SK-N-SH (cell line): Measurements from ENCODE around the gene OTUD5. TPM values are rescaled to one million over a fixed set of nuclear protein-coding genes. Genes with fewer than 3 reads are reported as not detected.

Source experiments
- CTCF ChIA-PET: fragments of 300-600, 350-600 bp; formaldehyde crosslinking; extraction: SDS; loops from one replicate; lab custom pipeline; 2021; lab: Yijun Ruan, JAX
- POLR2A ChIA-PET: fragments of 350-600 bp; sonication (Branson Sonifier 250); formaldehyde crosslinking; extraction: SDS; loops from one replicate; lab custom pipeline; 2020; ENCODE audit warnings: antibody characterized with exemption, inconsistent platforms; lab: Yijun Ruan, JAX
- DNase-seq: peaks from one replicate; pipeline ENCODE4 v3.0.0; 2012
- H2AFZ ChIP-seq: fragments of 200-600 bp; sonication (generic); 2 replicates; pipeline ENCODE4 v1.8.1; 2016; ENCODE audit warnings: antibody characterized with exemption, mild to moderate bottlenecking, low read depth
- H3F3A ChIP-seq: fragments of 200-600 bp; sonication (generic); replicated peaks from 2 replicates; pipeline ENCODE3; 2016; ENCODE audit warnings: antibody characterized with exemption, mild to moderate bottlenecking; ENCODE audit not compliant: insufficient read depth
- H3K27ac ChIP-seq, 2 experiments: fragments of 200-500 bp in 1 of 2; fragments of 200-600 bp in 1 of 2; sonication (Bioruptor generic) in 1 of 2; sonication (generic), shearing (Covaris generic) in 1 of 2; 2 replicates each; pipeline versions ENCODE4 v1.5.1 to v1.6.1; 2014 to 2016; ENCODE audit warnings: low read depth in 2 of 2, inconsistent platforms in 1 of 2, low read length in 1 of 2, mild to moderate bottlenecking in 1 of 2, mixed read lengths in 1 of 2
- H3K27me3 ChIP-seq: fragments of 200-600 bp; sonication (generic), shearing (Covaris generic); 2 replicates; pipeline ENCODE4 v1.6.1; 2016; ENCODE audit warnings: mixed run types; ENCODE audit not compliant: insufficient read depth
- H3K36me3 ChIP-seq, 2 experiments: fragments of 200-500 bp in 1 of 2; fragments of 200-600 bp in 1 of 2; sonication (Bioruptor generic) in 1 of 2; sonication (generic) in 1 of 2; replicated peaks in 1 of 2; 2 replicates each; pipeline versions ENCODE3 to v1.5.1; 2014 to 2016; ENCODE audit warnings: low read length in 1 of 2, mild to moderate bottlenecking in 1 of 2; ENCODE audit not compliant: insufficient read depth in 2 of 2, control insufficient read depth in 1 of 2
- H3K4me1 ChIP-seq, 2 experiments: fragments of 200-500 bp in 1 of 2; fragments of 200-600 bp in 1 of 2; sonication (Bioruptor generic) in 1 of 2; sonication (generic), shearing (Covaris generic) in 1 of 2; 2 replicates each; pipeline versions ENCODE4 v1.5.1 to v1.6.1; 2014 to 2016; ENCODE audit warnings: low read depth in 1 of 2, low read length in 1 of 2, mixed run types in 1 of 2; ENCODE audit not compliant: insufficient read depth in 2 of 2, control insufficient read depth in 1 of 2
- H3K4me2 ChIP-seq: fragments of 200-600 bp; sonication (generic), shearing (Covaris generic); 2 replicates; pipeline ENCODE4 v1.6.1; 2017; ENCODE audit warnings: mixed run types
- H3K4me3 ChIP-seq, 2 experiments: fragments of 200-500 bp in 1 of 2; fragments of 200-600 bp in 1 of 2; sonication (Bioruptor generic) in 1 of 2; sonication (generic), shearing (Covaris generic) in 1 of 2; 2 replicates each; pipeline versions ENCODE4 v1.5.1 to v1.8.1; 2014 to 2016; ENCODE audit warnings: low read depth in 2 of 2, inconsistent platforms in 1 of 2, low read length in 1 of 2, mild to moderate bottlenecking in 1 of 2, mixed read lengths in 1 of 2, moderate library complexity in 1 of 2
- H3K79me2 ChIP-seq: fragments of 200-600 bp; sonication (generic); 2 replicates; pipeline ENCODE4 v1.8.1; 2017; ENCODE audit warnings: mild to moderate bottlenecking; ENCODE audit not compliant: insufficient read depth
- H3K9ac ChIP-seq: fragments of 200-600 bp; sonication (generic); 2 replicates; pipeline ENCODE4 v1.6.1; 2017; ENCODE audit warnings: mixed run types
- H3K9me2 ChIP-seq: fragments of 200-600 bp; sonication (generic); 2 replicates; pipeline ENCODE4 v1.6.1; 2017; ENCODE audit warnings: mixed run types
- H3K9me3 ChIP-seq: fragments of 200-600 bp; sonication (generic); 2 replicates; pipeline ENCODE4 v1.6.1; 2017; ENCODE audit warnings: mixed run types, mild to moderate bottlenecking, moderate library complexity
- H4K20me1 ChIP-seq: fragments of 200-600 bp; sonication (generic); 2 replicates; pipeline ENCODE4 v1.6.1; 2017; ENCODE audit warnings: mild to moderate bottlenecking, mixed run types; ENCODE audit not compliant: insufficient read depth
- CTCF ChIP-seq: fragments of 200-600 bp; sonication (generic); IDR thresholded peaks from 2 replicates; pipeline ENCODE4 v1.6.1; 2017; ENCODE audit warnings: antibody characterized with exemption, mild to moderate bottlenecking, moderate library complexity
- MXI1 ChIP-seq: IDR thresholded peaks from 2 replicates; pipeline ENCODE4 v1.6.1; 2012; ENCODE audit warnings: mild to moderate bottlenecking, low read depth, low read length, improper control_type of control experiment
- NRF1 ChIP-seq: IDR thresholded peaks from 2 replicates; pipeline ENCODE4 v1.6.1; 2012; ENCODE audit warnings: low read depth, mild to moderate bottlenecking, low read length
- SIN3A ChIP-seq: IDR thresholded peaks from 2 replicates; pipeline ENCODE4 v1.6.1; 2012; ENCODE audit warnings: low read depth, mild to moderate bottlenecking, low read length, moderate library complexity, borderline replicate concordance
- TCF12 ChIP-seq: IDR thresholded peaks from 2 replicates; pipeline ENCODE4 v1.4.0; 2012
- USF2 ChIP-seq: fragments of 150-350 bp; IDR thresholded peaks from 2 replicates; pipeline ENCODE4 v1.6.1; 2017; ENCODE audit warnings: antibody characterized with exemption, low read length, low read depth, borderline replicate concordance
- WGBS: methylation state at CpG from one replicate; pipeline ENCODE4 v1.1.6; 2017; ENCODE audit warnings: low lambda C conversion rate; 5-methylcytosine and 5-hydroxymethylcytosine counted together
- polyA plus RNA-seq, 3 experiments: library from polyadenylated mRNA; depleted of rRNA; stranded (reverse); fragments of >200 nt; gene quantifications; 2 replicates each; pipeline ENCODE4 v1.2.3, GENCODE V29; 2012
- TF ChIP-seq, protein P1 (sequence below): IDR thresholded peaks from 2 replicates; pipeline ENCODE4 v1.6.1; 2012; ENCODE audit warnings: mild to moderate bottlenecking, low read depth, low read length, moderate library complexity

OTUD5 gene
- polyA plus RNA-seq, 1 of the 3 experiments (the other 2 are of a cell fraction) = 90.4 TPM

DNA sequence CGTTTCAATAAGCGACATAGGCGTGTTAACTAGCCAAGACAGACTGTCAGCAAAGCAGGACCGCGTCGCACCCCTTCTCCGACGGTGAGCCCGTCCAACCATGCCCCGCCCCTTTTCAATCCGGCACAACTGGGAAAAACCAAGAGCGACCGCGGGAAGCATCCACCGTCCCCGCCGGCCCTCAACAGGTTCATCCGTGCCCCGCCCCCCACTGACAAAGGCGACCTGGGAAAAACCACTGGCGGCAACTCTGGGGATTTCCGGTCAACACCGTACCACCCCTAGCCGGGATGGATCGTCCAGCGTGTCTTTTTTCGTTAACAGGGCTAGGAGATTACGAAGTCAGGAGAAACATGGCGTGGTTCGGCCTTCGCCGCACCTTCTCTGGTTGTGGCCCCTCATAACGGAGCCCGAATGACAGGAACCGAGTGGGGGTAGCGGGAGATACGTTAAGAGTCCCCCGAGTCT, 60.2 kb downstream of the OTUD5 start:
- CTCF ChIA-PET = interaction anchor here (0.7 to 1.7 kb wide), 4 partner anchors 14 to 266 kb away, joined by 3 to 8 read pairs (median 4); partner anchors contain the start of gene SLC35A2
- Histone ChIP-seq H3K4me3 (peak overlapping the region; percentile 65 to 74), H3K27me3 (no peaks in the 10 kb centered on the region), H3K9me3 (no peaks in the 10 kb centered on the region), H3K27ac (peak overlapping the region; percentile 90), H3K9me2 (no peaks in the 10 kb centered on the region), H3K4me1 (peaks cover 0 to 4% of the 10 kb centered on the region in 2 experiments; a peak in 1 of 4 replicates), H3F3A (no peaks in the 10 kb centered on the region), H3K79me2 (peaks cover 25% of the 10 kb centered on the region)
- peak; percentile 78 for DNase-seq
- 38% methylated on average over 25 of the region's 38 CpGs for WGBS
- POLR2A ChIA-PET = interaction anchor here (0.8 to 1.3 kb wide), 3 partner anchors 61 to 299 kb away, joined by 3 to 4 read pairs (median 4); partner anchors contain the start of genes GRIPAP1 and PCSK1N
- TF ChIP-seq MXI1 (peak; percentile 43), USF2 (no peak)
- TF ChIP-seq, all 33 proteins: peak for 1
- peak overlapping the region; percentile 85 for H3K4me2 ChIP-seq
- peaks cover 4% of the 10 kb centered on the region; the same call in 1 of the 2 replicates for H4K20me1 ChIP-seq
- H3K9ac ChIP-seq = peak overlapping the region; percentile 83
- H3K36me3 ChIP-seq = peaks cover 0 to 7% of the 10 kb centered on the region in 2 experiments
- H2AFZ ChIP-seq = no peak overlapping the region

DNA sequence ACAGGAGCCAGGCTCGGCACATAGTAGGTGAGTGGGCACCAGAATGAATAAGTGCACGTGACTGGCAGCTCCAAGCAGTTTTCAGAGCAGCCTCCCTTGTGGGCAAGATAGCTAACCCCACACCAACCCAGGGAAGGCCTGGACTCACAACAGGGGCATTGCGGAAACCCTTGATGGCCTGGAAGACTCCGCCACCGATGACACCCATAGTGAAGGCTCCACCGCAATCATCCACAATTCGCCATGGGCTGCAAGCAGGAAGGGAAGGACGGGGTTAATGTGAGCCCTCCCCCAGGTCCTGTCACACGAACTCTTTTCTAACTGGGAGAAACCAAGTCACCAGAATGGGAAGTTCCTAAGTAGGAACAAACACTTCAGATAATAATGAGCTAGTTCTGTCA, 60.8 kb downstream of the OTUD5 start:
- Histone ChIP-seq H3K27me3 (no peaks in the 10 kb centered on the region), H3K4me1 (peaks cover 0 to 7% of the 10 kb centered on the region in 2 experiments; a peak in 1 of 4 replicates), H3K36me3 (peaks cover 0 to 2% of the 10 kb centered on the region in 2 experiments), H3K4me2 (peak overlapping the region; percentile 85), H4K20me1 (peaks cover 4% of the 10 kb centered on the region; the same call in 1 of the 2 replicates), H3K4me3 (peak overlapping the region; percentile 65 to 74), H3K79me2 (peaks cover 25% of the 10 kb centered on the region), H3F3A (no peaks in the 10 kb centered on the region), H3K9me2 (no peaks in the 10 kb centered on the region), H3K27ac (peak overlapping the region; percentile 13 to 90; a peak in 2 of 4 replicates), H3K9me3 (no peaks in the 10 kb centered on the region), H3K9ac (peak overlapping the region; percentile 83), H2AFZ (no peak overlapping the region)
- TF ChIP-seq SIN3A = no peak
- TF ChIP-seq, protein P1, sequence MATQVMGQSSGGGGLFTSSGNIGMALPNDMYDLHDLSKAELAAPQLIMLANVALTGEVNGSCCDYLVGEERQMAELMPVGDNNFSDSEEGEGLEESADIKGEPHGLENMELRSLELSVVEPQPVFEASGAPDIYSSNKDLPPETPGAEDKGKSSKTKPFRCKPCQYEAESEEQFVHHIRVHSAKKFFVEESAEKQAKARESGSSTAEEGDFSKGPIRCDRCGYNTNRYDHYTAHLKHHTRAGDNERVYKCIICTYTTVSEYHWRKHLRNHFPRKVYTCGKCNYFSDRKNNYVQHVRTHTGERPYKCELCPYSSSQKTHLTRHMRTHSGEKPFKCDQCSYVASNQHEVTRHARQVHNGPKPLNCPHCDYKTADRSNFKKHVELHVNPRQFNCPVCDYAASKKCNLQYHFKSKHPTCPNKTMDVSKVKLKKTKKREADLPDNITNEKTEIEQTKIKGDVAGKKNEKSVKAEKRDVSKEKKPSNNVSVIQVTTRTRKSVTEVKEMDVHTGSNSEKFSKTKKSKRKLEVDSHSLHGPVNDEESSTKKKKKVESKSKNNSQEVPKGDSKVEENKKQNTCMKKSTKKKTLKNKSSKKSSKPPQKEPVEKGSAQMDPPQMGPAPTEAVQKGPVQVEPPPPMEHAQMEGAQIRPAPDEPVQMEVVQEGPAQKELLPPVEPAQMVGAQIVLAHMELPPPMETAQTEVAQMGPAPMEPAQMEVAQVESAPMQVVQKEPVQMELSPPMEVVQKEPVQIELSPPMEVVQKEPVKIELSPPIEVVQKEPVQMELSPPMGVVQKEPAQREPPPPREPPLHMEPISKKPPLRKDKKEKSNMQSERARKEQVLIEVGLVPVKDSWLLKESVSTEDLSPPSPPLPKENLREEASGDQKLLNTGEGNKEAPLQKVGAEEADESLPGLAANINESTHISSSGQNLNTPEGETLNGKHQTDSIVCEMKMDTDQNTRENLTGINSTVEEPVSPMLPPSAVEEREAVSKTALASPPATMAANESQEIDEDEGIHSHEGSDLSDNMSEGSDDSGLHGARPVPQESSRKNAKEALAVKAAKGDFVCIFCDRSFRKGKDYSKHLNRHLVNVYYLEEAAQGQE = no peak
- TF ChIP-seq CTCF = no peak
- no peak for TF ChIP-seq NRF1
- no peak for TF ChIP-seq TCF12
- POLR2A ChIA-PET = interaction anchor here (0.6 kb wide), 1 partner anchor 62 kb away, joined by 3 read pairs; no protein-coding TSS in a partner anchor
- CTCF ChIA-PET = interaction anchor here (0.7 to 1.7 kb wide), 3 partner anchors 20 to 265 kb away, joined by 3 to 8 read pairs (median 5); no protein-coding TSS in a partner anchor
- no peak for DNase-seq
- WGBS = 17% methylated on average over 4 of the region's 9 CpGs
